Mesenteric fat pad (tissue), 1 donor: Measurements from ENCODE around the gene RTN3. TPM values are rescaled to one million over a fixed set of nuclear protein-coding genes. Genes with fewer than 3 reads are reported as not detected.

Experiments
- total RNA-seq: library from RNA; stranded (reverse); fragmentation: NEBNext Ultra II Directional; extraction: Animal tissue kit (Norgen Biotek cat#: 25700); gene quantifications from one replicate; pipeline ENCODE4 v1.2.1, GENCODE V29; 2021
- donor health status: DM: yes; HTN: yes; CAD: no.

Gene RTN3
- total RNA-seq, 1 donor from 2014 or later = 267 TPM

Other genes starting within 250 kb of the RTN3 start
- 39.8 TPM for gene PLAAT5, start 190.3 kb upstream of the RTN3 start, total RNA-seq
- 80.9 TPM for gene LGALS12, start 175.4 kb upstream of the RTN3 start, total RNA-seq
- gene PLAAT4, start 144.7 kb upstream of the RTN3 start, total RNA-seq = 13.0 TPM
- gene PLAAT2, start 118.1 kb upstream of the RTN3 start, total RNA-seq = 0.64 TPM
- gene PLAAT3, start 67.1 kb upstream of the RTN3 start, total RNA-seq = 399 TPM
- 123 TPM for gene ATL3, start 10.1 kb upstream of the RTN3 start, total RNA-seq
- 15.3 TPM for gene ZFTA, start 87.3 kb downstream of the RTN3 start, total RNA-seq
- gene SPINDOC, start 132.0 kb downstream of the RTN3 start, total RNA-seq = 16.2 TPM
- gene MARK2, start 157.6 kb downstream of the RTN3 start, total RNA-seq = 32.2 TPM
- gene RCOR2, start 235.7 kb downstream of the RTN3 start, total RNA-seq = 0.58 TPM